HFFc6 (cell line): ENCODE data around the gene APMAP. TPM values are rescaled to one million over a fixed set of nuclear protein-coding genes. Genes with fewer than 3 reads are reported as not detected.

Experiments used
- DNase-seq: peaks from one replicate; pipeline ENCODE4 v3.0.0-alpha.2; 2018
- H3K27ac Mint-ChIP-seq: 2 replicates; pipeline ENCODE4 v1.8.0; 2020; ENCODE audit warnings: mild to moderate bottlenecking, mixed read lengths
- H3K27me3 Mint-ChIP-seq: 2 replicates; pipeline ENCODE4 v1.8.0; 2021; ENCODE audit warnings: mild to moderate bottlenecking, moderate library complexity, mixed read lengths; ENCODE audit not compliant: insufficient read depth
- H3K36me3 Mint-ChIP-seq: 2 replicates; pipeline ENCODE4 v1.8.0; 2021; ENCODE audit warnings: low read depth, mixed read lengths
- H3K4me1 Mint-ChIP-seq: 2 replicates; pipeline ENCODE4 v1.8.0; 2020; ENCODE audit warnings: low read depth, mixed read lengths
- H3K4me3 Mint-ChIP-seq: 2 replicates; pipeline ENCODE4 v1.8.0; 2020; ENCODE audit warnings: mild to moderate bottlenecking, moderate library complexity, mixed read lengths
- H3K9me3 Mint-ChIP-seq: 2 replicates; pipeline ENCODE4 v1.8.0; 2020; ENCODE audit warnings: mild to moderate bottlenecking, mixed read lengths
- total RNA-seq, 6 experiments: library from RNA; stranded (reverse); fragmentation: NEBNext Ultra II Directional; extraction: Animal tissue kit (Norgen Biotek cat#: 25700); gene quantifications; 2 replicates in 1 of 6; 3 replicates in 5 of 6; pipeline ENCODE4 v1.2.3, GENCODE V29; 2021
- TF ChIP-seq, protein P1 (sequence below): fragments of 200-600 bp; sonication (generic); IDR thresholded peaks from 2 replicates; pipeline ENCODE4 v1.5.0; 2021; ENCODE audit warnings: antibody characterized with exemption, mild to moderate bottlenecking

Gene APMAP
- total RNA-seq, 6 experiments from 2014 or later, result 119 to 137 (median 129) TPM

DNA sequence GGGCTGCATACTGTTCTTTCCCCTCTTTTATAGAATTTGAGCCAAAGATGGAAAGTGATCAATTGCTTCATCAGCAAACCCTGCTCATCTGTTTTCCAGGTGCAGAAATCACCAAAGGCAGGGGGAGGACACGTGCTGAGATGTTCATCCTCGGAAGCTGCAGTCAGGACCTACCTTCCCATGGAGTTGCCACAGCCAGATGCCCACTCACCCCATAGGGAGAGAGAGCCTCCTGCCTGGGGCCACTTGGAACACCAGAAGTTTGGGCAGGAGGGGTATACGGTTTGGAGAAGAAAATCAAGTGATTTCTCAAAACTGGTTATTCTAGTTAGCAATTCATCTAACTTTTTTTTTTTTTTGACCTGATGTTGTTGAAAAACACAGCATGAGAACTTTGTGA is 48.8 kb downstream of the APMAP start:
- Mint-ChIP-seq H3K9me3 (peaks cover 23% of the 10 kb centered on the region), H3K4me3 (no peak overlapping the region), H3K36me3 (peaks cover 15% of the 10 kb centered on the region), H3K27ac (no peak overlapping the region), H3K4me1 (no peaks in the 10 kb centered on the region), H3K27me3 (peaks cover 23% of the 10 kb centered on the region)
- no peak for DNase-seq
- TF ChIP-seq, protein P1, sequence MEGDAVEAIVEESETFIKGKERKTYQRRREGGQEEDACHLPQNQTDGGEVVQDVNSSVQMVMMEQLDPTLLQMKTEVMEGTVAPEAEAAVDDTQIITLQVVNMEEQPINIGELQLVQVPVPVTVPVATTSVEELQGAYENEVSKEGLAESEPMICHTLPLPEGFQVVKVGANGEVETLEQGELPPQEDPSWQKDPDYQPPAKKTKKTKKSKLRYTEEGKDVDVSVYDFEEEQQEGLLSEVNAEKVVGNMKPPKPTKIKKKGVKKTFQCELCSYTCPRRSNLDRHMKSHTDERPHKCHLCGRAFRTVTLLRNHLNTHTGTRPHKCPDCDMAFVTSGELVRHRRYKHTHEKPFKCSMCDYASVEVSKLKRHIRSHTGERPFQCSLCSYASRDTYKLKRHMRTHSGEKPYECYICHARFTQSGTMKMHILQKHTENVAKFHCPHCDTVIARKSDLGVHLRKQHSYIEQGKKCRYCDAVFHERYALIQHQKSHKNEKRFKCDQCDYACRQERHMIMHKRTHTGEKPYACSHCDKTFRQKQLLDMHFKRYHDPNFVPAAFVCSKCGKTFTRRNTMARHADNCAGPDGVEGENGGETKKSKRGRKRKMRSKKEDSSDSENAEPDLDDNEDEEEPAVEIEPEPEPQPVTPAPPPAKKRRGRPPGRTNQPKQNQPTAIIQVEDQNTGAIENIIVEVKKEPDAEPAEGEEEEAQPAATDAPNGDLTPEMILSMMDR, result no peak

DNA sequence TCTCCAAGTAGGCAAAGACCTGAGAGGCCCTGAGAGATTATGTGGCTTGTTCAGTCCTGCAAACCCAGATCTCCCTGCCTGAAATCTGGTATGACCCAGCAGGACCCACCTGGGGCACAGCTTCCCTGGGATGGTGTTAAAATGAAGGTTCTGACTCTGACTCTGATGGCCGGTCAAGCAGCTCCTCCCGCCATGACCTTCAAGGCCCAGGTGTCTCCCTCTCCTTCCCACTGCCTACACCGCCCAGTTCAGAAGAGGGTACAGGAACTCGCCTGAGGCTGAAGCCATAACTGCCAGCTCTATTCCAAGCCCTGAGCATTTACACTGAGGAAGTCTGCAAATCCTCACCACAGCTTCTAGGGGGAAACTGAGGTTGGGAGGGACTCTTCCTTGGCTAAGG is 49.4 kb downstream of the APMAP start:
- Mint-ChIP-seq H3K27me3 (peaks cover 24% of the 10 kb centered on the region), H3K9me3 (peaks cover 23% of the 10 kb centered on the region), H3K4me3 (no peak overlapping the region), H3K36me3 (peaks cover 15% of the 10 kb centered on the region), H3K27ac (no peak overlapping the region), H3K4me1 (no peaks in the 10 kb centered on the region)
- TF ChIP-seq, protein P1, result no peak
- DNase-seq, result no peak

DNA sequence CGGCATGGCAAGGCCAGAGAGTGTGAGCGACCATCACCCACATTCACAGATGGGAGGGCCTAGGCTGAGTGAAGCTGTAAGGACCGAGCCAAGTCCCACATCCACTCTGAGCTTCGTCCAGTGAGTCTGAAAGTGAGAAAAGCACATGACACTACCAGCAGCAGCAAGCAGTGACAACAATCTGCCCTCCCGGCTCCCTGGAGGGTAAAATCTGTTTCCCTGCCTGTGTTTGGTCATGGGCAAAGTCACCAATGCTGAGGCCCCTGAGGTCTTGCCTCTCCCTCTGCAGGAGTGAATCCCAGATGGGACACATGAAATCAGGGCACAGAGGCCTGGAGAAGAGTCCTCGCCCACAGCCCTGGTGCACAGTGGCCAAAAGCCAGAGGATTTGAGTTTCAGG is 49.9 kb downstream of the APMAP start:
- Mint-ChIP-seq H3K4me3 (no peak overlapping the region), H3K27me3 (peaks cover 19% of the 10 kb centered on the region), H3K9me3 (peaks cover 23% of the 10 kb centered on the region), H3K27ac (no peak overlapping the region), H3K4me1 (no peaks in the 10 kb centered on the region), H3K36me3 (peaks cover 15% of the 10 kb centered on the region)
- TF ChIP-seq, protein P1, result no peak
- no peak for DNase-seq

DNA sequence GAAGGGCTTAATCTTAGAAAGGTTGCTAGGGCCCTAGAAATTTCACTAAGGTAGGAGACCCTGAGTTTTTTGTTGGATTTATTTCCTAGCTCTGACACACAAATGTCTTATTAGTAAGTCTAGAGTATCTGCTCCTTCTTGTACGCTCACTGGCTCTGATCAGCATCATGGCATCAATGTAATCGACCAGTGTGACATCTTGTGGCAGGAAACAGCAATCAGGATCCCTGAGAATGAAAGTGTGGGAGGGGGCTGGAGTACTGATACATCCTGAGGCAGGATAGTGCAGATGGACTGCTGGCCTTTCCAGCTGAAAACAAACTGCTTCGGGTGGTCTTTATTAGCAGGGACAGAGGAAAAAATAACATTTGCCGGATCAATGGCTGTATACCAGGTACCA is 53.5 kb downstream of the APMAP start:
- peaks cover 19% of the 10 kb centered on the region for H3K27me3 Mint-ChIP-seq
- no peak overlapping the region for H3K4me3 Mint-ChIP-seq
- no peaks in the 10 kb centered on the region for H3K4me1 Mint-ChIP-seq

DNA sequence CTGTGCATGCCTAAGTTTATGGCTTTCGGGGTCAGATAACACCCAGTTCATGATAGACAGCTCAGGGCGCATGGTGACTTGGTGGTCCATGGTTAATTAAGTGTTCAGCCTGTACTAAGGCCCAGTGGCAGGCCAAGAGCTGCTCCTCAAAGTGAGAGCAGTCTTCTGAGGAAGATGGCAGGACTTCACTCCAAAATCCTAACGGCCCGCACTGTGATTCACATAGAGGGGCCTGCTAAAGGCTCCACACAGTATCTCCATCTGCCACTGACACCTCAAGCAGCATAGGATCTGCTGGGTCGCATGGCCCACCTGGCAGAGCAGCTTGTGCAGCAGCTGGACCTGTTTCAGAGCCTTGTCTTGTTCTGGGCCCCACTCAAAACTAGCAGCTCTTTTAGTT is 54.1 kb downstream of the APMAP start:
- TF ChIP-seq, protein P1, result no peak
- Mint-ChIP-seq H3K36me3 (no peaks in the 10 kb centered on the region), H3K4me3 (no peak overlapping the region), H3K27me3 (peaks cover 19% of the 10 kb centered on the region), H3K27ac (no peak overlapping the region), H3K9me3 (peaks cover 5% of the 10 kb centered on the region; the same call in 1 of the 2 replicates), H3K4me1 (no peaks in the 10 kb centered on the region)
- no peak for DNase-seq

More for the DNA sequence above, 53.5 kb downstream of the APMAP start:
- TF ChIP-seq, protein P1, result no peak
- no peaks in the 10 kb centered on the region for H3K36me3 Mint-ChIP-seq
- peaks cover 5% of the 10 kb centered on the region; the same call in 1 of the 2 replicates for H3K9me3 Mint-ChIP-seq
- no peak overlapping the region for H3K27ac Mint-ChIP-seq
- no peak for DNase-seq

DNA sequence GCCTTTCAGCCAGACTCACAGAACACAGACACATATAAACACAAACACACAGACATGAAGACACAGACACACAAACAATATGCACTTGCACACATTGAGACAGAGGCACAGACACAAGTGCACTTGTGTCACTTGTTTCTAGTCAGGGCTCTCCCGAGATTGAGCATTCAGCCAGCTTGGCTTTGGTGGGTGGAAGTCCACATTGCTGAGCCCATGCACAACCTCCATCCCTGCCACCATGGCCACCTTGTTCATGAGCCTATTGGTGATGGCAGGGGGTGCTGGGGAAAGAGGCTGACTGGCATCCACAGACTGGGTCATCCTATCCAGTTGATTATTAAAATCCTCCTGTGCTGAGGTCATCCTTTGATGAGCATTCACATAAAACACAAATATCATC is 55.0 kb downstream of the APMAP start:
- DNase-seq, result no peak
- no peak overlapping the region for H3K4me3 Mint-ChIP-seq
- H3K9me3 Mint-ChIP-seq, result peaks cover 5% of the 10 kb centered on the region; the same call in 1 of the 2 replicates
- no peaks in the 10 kb centered on the region for H3K36me3 Mint-ChIP-seq
- TF ChIP-seq, protein P1, result no peak
- H3K27ac Mint-ChIP-seq, result no peak overlapping the region
- H3K4me1 Mint-ChIP-seq, result peaks cover 4% of the 10 kb centered on the region
- peaks cover 19% of the 10 kb centered on the region for H3K27me3 Mint-ChIP-seq
